MCF 10A (cell line): ENCODE results near the gene HNRNPA2B1. TPM values are rescaled to one million over a fixed set of nuclear protein-coding genes. Genes with fewer than 3 reads are reported as not detected.
"Not testable (repeated sequence)": the region's sequence is repeated elsewhere in the genome, so short reads cannot be mapped to it uniquely, and the experiment has no call there.

Experiments
- BruUV-seq: library from RNA; stranded (reverse); fragments of 400-500 nt; replicated peaks from 2 replicates; lab custom pipeline; 2021; lab: Mats Ljungman, UMichigan
- CTCF ChIA-PET: fragments of 300-600 bp; sonication (Branson Sonifier 250); formaldehyde crosslinking; extraction: SDS; loops from one replicate; lab custom pipeline; 2021; ENCODE audit warnings: antibody characterized with exemption, inconsistent platforms; lab: Yijun Ruan, JAX
- POLR2A ChIA-PET: fragments of 300-600, 350-650 bp; sonication (Branson Sonifier 250); formaldehyde crosslinking; extraction: SDS; loops from one replicate; lab custom pipeline; 2020; ENCODE audit warnings: antibody characterized with exemption, inconsistent platforms; lab: Yijun Ruan, JAX
- DNase-seq: peaks from one replicate; pipeline ENCODE4 v3.0.0-alpha.2; 2018; ENCODE audit not compliant: unreplicated experiment
- H3K27ac Mint-ChIP-seq: one replicate; pipeline ENCODE4 v1.8.0; 2022; ENCODE audit warnings: mild to moderate bottlenecking, low read depth, mixed read lengths; ENCODE audit not compliant: unreplicated experiment
- H3K27me3 Mint-ChIP-seq: one replicate; pipeline ENCODE4 v1.8.0; 2022; ENCODE audit warnings: mixed read lengths; ENCODE audit not compliant: insufficient read depth, unreplicated experiment
- H3K36me3 Mint-ChIP-seq: one replicate; pipeline ENCODE4 v1.8.0; 2022; ENCODE audit warnings: mild to moderate bottlenecking, moderate library complexity, mixed read lengths; ENCODE audit not compliant: insufficient read depth, unreplicated experiment
- H3K4me1 Mint-ChIP-seq: one replicate; pipeline ENCODE4 v1.8.0; 2022; ENCODE audit warnings: mixed read lengths; ENCODE audit not compliant: insufficient read depth, unreplicated experiment
- H3K4me3 Mint-ChIP-seq: one replicate; pipeline ENCODE4 v1.8.0; 2022; ENCODE audit warnings: mild to moderate bottlenecking, moderate library complexity, mixed read lengths; ENCODE audit not compliant: unreplicated experiment
- H3K9me3 Mint-ChIP-seq: one replicate; pipeline ENCODE4 v1.8.0; 2022; ENCODE audit warnings: mixed read lengths; ENCODE audit not compliant: unreplicated experiment
- CTCF ChIP-seq: fragments of 200-600 bp; IDR thresholded peaks from one replicate; pipeline ENCODE4 v1.8.0; 2022; ENCODE audit warnings: antibody characterized with exemption, mild to moderate bottlenecking; ENCODE audit not compliant: unreplicated experiment
- intact Hi-C: fragments of 100-400 bp; cut with micrococcal nuclease; formaldehyde crosslinking; loops from 2 replicates; pipeline ENCODE4 v1.14.1; 2022
- total RNA-seq: library from RNA; stranded (reverse); gene quantifications from 2 replicates; pipeline ENCODE4 v1.2.3, GENCODE V29; 2022

The HNRNPA2B1 gene
- total RNA-seq, 1 experiment from 2014 or later, result 646 TPM

GRCh38 chr7:26147646-26148306, 52.8 kb downstream of the HNRNPA2B1 start:
- intact Hi-C loops, H3K27ac Mint-ChIP-seq, DNase-seq, BruUV-seq, H3K36me3 Mint-ChIP-seq, H3K27me3 Mint-ChIP-seq, H3K9me3 Mint-ChIP-seq, H3K4me3 Mint-ChIP-seq: not testable (repeated sequence)
- H3K4me1 Mint-ChIP-seq, result peaks cover 22% of the 10 kb centered on the region
- CTCF ChIA-PET, result interaction anchor here (0.7 to 1.4 kb wide), 4 partner anchors 51 to 1447 kb away, joined by 3 to 5 read pairs (median 4); no protein-coding TSS in a partner anchor
- POLR2A ChIA-PET, result interaction anchor here (1.5 kb wide), 1 partner anchor 8 kb away, joined by 3 read pairs; no protein-coding TSS in a partner anchor

- no peaks in the 10 kb centered on the region for H3K27me3 Mint-ChIP-seq
- CTCF ChIA-PET, result interaction anchor here (0.9 to 1.4 kb wide), 3 partner anchors 51 to 59 kb away, joined by 3 to 5 read pairs (median 5); no protein-coding TSS in a partner anchor
- no peaks in the 10 kb centered on the region for H3K9me3 Mint-ChIP-seq
- intact Hi-C loops, result no loop called here
- H3K27ac Mint-ChIP-seq, result no peak overlapping the region
- peaks cover 22% of the 10 kb centered on the region for H3K4me1 Mint-ChIP-seq
- H3K36me3 Mint-ChIP-seq, result no peaks in the 10 kb centered on the region
- H3K4me3 Mint-ChIP-seq, result no peak overlapping the region
- no TSS peak for BruUV-seq
- peak; percentile 51 for DNase-seq
- POLR2A ChIA-PET, result interaction anchor here (1.5 kb wide), 1 partner anchor 8 kb away, joined by 3 read pairs; no protein-coding TSS in a partner anchor
- no peak for TF ChIP-seq CTCF
Observed at GRCh38 chr7:26147030-26147429, 53.5 kb downstream of the HNRNPA2B1 start.

- Mint-ChIP-seq H3K36me3 (no peaks in the 10 kb centered on the region), H3K27me3 (no peaks in the 10 kb centered on the region), H3K4me3 (no peak overlapping the region), H3K9me3 (no peaks in the 10 kb centered on the region), H3K27ac (no peak overlapping the region), H3K4me1 (peaks cover 16% of the 10 kb centered on the region)
- intact Hi-C loops, result no loop called here
- ChIA-PET CTCF (interaction anchor here (1.3 kb wide), 1 partner anchor 55 kb away, joined by 4 read pairs; no protein-coding TSS in a partner anchor), POLR2A (interaction anchor here (0.9 to 2.0 kb wide), 2 partner anchors 11 to 55 kb away, joined by 6 to 9 read pairs; no protein-coding TSS in a partner anchor)
- TF ChIP-seq CTCF, result no peak
- no TSS peak for BruUV-seq
- DNase-seq, result no peak
Observed at GRCh38 chr7:26145238-26145637, 55.3 kb downstream of the HNRNPA2B1 start.

- Mint-ChIP-seq H3K4me3 (no peak overlapping the region), H3K27me3 (no peaks in the 10 kb centered on the region), H3K36me3 (no peaks in the 10 kb centered on the region), H3K27ac (no peak overlapping the region), H3K9me3 (no peaks in the 10 kb centered on the region), H3K4me1 (peaks cover 16% of the 10 kb centered on the region)
- ChIA-PET CTCF (interaction anchor here (0.6 to 1.3 kb wide), 5 partner anchors 9 to 547 kb away, joined by 3 to 4 read pairs (median 3); no protein-coding TSS in a partner anchor), POLR2A (interaction anchor here (0.9 to 2.0 kb wide), 7 partner anchors 12 to 55 kb away, joined by 3 to 9 read pairs (median 3); no protein-coding TSS in a partner anchor)
- peak; percentile 20 for DNase-seq
- no peak for TF ChIP-seq CTCF
- no TSS peak for BruUV-seq
- intact Hi-C loops, result no loop called here
Observed at GRCh38 chr7:26144184-26145080, 56.1 kb downstream of the HNRNPA2B1 start.
